Fibroblast of skin of right biceps (primary cell): Measurements from ENCODE around the gene SCAF4.
A peak's percentile ranks its signal among the peaks of the same experiment; 100 is the strongest.
"Not testable (repeated sequence)": the region's sequence is repeated elsewhere in the genome, so short reads cannot be mapped to it uniquely, and the experiment has no call there.

ENCODE experiments used
- DNase-seq: peaks from one replicate; pipeline ENCODE4 v3.0.0-alpha.2; 2013

The SCAF4 gene

GRCh38 chr21:31668651-31669491 is 63.0 kb downstream of the SCAF4 start:
- no peak for DNase-seq

GRCh38 chr21:31667639-31668038 is 64.3 kb downstream of the SCAF4 start:
- DNase-seq, result no peak

- DNase-seq, result no peak
Measured at GRCh38 chr21:31667132-31667531, 64.8 kb downstream of the SCAF4 start.

GRCh38 chr21:31666445-31667010 is 65.4 kb downstream of the SCAF4 start:
- no peak for DNase-seq

- not testable (repeated sequence) for DNase-seq
Measured at GRCh38 chr21:31665869-31666268, 66.0 kb downstream of the SCAF4 start.

GRCh38 chr21:31665397-31665796 is 66.5 kb downstream of the SCAF4 start:
- DNase-seq, result no peak

- no peak for DNase-seq
Measured at GRCh38 chr21:31663584-31664249, 68.2 kb downstream of the SCAF4 start.

GRCh38 chr21:31660591-31660990 is 71.3 kb downstream of the SCAF4 start:
- DNase-seq, result no peak

GRCh38 chr21:31660259-31660565 is 71.7 kb downstream of the SCAF4 start:
- no peak for DNase-seq

- peak; percentile 94 for DNase-seq
Measured at GRCh38 chr21:31659536-31660258, 72.2 kb downstream of the SCAF4 start, which contains the start of gene SOD1. Gene SOD1 (plus strand): TSS chr21:31659693. CDS start chr21:31659770, 77 bp downstream.

- DNase-seq, result no peak
Measured at GRCh38 chr21:31659286-31659535, 72.7 kb downstream of the SCAF4 start.

GRCh38 chr21:31658053-31658452 is 73.9 kb downstream of the SCAF4 start:
- DNase-seq, result no peak

- peak; percentile 21 for DNase-seq
Measured at GRCh38 chr21:31656199-31657095, 75.5 kb downstream of the SCAF4 start.

GRCh38 chr21:31654821-31655580 is 76.9 kb downstream of the SCAF4 start:
- DNase-seq, result not testable (repeated sequence)

- DNase-seq, result no peak
Measured at GRCh38 chr21:31654340-31654739, 77.6 kb downstream of the SCAF4 start.

- DNase-seq, result not testable (repeated sequence)
Measured at GRCh38 chr21:31651491-31651890, 80.4 kb downstream of the SCAF4 start.

- DNase-seq, result no peak
Measured at GRCh38 chr21:31650930-31651329, 81.0 kb downstream of the SCAF4 start.

GRCh38 chr21:31647650-31648049 is 84.3 kb downstream of the SCAF4 start:
- DNase-seq, result no peak

GRCh38 chr21:31644643-31645042 is 87.3 kb downstream of the SCAF4 start:
- no peak for DNase-seq

GRCh38 chr21:31641416-31641922 is 90.4 kb downstream of the SCAF4 start:
- DNase-seq, result no peak

- DNase-seq, result no peak
Measured at GRCh38 chr21:31636874-31637273, 95.0 kb downstream of the SCAF4 start.

GRCh38 chr21:31634993-31635392 is 96.9 kb downstream of the SCAF4 start:
- DNase-seq, result no peak
